HG03108 (cell line): ENCODE data around the gene CSF1.
"Not testable (repeated sequence)": the region's sequence is repeated elsewhere in the genome, so short reads cannot be mapped to it uniquely, and the experiment has no call there.

Experiments
- ATAC-seq: cut with Tn5 transposase; IDR thresholded peaks from one replicate; pipeline ENCODE4 v1.9.1; 2021; ENCODE audit warnings: moderate library complexity; ENCODE audit not compliant: unreplicated experiment

Gene CSF1

DNA sequence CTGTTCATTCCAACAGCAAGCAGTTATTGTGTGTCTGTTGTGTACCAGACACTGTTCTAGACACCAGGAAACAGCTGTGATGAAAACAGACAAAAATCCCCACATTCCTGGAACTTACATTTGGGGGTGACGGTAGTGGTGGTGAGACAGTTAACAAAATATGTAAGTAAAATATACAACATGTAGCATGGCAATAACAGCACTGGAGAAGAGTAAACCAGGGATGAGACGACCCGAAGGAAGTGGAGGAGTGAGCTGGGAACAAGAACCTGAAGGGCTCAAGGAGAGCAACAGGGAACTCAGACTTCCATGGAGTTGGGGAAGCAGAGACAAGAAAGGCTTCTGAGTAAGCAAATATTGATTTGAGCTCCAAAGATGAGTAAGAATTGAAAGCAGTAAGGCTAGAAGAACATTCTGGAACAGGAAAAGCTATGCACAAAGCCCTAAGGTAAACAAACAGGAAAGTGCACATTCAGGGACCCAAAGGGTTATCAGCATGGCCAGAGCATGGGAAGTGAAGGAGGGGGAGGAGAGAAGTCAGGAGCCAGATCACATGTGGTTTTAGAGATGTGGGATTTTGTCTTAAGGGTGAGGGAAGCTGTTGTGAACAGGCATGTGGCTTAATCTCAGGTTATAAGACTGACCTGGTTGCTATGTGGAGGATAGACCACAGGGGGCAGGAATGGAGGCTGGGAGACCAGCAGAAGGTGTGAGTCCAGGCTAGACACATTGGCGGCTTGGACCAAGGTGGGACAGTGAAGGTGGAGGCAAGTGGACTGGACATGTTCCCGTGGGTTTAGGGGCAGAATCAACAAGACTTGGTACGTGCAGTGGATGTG is 7.3 kb downstream of the CSF1 start:
- no peak for ATAC-seq

- ATAC-seq, result no peak
These were observed 8.0 kb downstream of the CSF1 start for GRCh38 chr1:109918671-109919070.

DNA sequence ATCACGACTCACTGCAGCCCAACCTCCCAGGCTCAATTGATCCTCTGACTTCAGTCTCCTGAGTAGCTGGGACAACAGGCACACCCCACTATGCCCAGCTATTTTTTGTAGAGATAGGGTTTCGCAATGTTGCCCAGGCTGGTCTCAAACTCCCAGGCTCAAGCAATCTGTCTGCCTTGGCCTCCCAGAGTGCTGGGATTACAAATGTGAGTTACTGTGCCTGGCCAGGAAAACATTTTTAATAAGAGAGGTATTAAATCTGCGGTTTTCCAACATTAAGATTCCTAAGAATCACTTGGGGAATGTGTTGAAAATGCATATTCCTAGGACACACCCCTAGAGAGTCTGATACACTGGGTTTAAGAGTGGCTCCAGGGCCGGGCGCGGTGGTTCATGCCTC is 8.7 kb downstream of the CSF1 start:
- no peak for ATAC-seq

- ATAC-seq, result not testable (repeated sequence)
These were observed 9.7 kb downstream of the CSF1 start for GRCh38 chr1:109920391-109920790.

- ATAC-seq, result no peak
These were observed 11.7 kb downstream of the CSF1 start for GRCh38 chr1:109922326-109922725.

GRCh38 chr1:109923131-109923945 is 12.7 kb downstream of the CSF1 start:
- no peak for ATAC-seq

DNA sequence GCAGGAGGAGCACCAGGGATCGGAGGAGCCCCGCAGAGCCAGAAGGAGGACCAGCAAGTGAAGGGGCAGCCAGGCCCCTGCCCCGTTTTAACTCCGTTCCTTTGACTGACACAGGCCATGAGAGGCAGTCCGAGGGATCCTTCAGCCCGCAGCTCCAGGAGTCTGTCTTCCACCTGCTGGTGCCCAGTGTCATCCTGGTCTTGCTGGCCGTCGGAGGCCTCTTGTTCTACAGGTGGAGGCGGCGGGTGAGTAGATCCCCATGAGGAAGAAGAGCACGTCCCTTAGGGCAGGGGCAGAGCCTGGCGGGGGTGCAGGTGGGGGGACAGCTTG is 13.3 kb downstream of the CSF1 start:
- no peak for ATAC-seq

DNA sequence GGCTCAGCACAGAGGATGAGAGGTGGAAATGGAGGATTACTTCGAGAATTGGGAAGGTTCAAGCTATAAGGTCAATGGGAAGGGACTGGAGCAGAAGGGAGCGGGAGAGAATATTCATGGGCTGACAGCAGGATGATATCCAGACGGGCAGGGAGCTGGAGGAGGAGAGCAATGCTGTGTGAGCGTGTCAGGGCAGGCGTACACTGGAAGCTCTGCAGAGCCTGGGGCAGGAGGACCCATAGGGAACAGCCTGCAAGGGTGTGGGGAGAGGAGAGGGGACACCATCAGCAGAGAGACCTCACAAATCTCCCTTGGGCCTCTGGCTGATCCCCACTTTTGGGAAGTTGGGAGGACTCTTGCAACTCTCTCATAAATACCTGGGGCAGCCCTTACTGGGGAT is 13.7 kb downstream of the CSF1 start:
- no peak for ATAC-seq

GRCh38 chr1:109925159-109925990 is 14.7 kb downstream of the CSF1 start:
- no peak for ATAC-seq

DNA sequence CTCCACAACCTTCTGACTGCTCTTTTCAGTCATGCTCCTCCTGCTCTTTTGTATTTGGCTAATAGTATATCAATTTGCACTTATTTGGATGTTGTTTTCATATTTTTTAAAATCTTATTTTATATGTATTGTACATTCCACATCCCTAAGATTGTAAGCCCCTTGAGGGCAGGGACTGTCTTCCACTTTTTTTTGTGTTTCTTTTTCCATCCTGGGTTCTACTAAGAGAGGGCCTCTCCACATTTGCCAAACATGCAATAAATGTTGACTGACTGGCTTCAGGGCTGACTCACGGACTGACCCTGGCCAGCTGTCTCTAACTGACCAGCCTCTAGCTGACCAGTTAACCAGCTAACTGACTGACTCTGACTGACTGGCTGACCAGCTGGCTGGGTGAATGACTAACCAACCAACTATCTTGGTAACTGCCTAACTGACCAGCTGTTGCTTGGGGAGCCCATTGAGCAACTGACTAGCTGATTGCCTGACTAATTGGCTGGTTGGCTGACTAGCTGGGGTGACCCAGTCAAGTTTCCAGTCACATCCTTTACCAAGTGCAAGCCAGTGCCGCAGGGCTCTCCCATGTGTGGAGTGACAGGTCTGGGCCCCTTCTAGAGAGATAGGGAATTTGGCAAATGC is 16.1 kb downstream of the CSF1 start:
- ATAC-seq, result no peak

DNA sequence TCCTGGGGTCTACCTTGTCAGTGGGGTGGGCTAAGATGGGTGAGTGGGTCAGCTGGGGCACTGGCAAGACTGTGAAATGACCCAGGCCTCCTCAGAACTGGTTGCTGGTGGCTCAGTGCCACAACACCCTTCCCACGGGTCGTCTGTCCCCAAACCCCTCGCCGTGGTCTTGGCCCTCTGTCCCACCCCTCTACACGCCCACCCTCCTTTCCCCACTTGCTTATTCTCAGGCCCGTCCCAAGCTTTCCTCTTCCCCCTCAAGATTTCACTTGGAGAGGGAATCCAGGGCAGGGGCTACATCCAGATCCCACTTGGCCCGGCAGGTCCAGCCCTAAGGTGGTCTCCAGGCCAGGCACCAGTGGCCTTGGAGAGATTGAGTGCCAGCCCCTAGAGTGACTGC is 16.7 kb downstream of the CSF1 start:
- ATAC-seq, result no peak

GRCh38 chr1:109927911-109928321 is 17.3 kb downstream of the CSF1 start:
- no peak for ATAC-seq

DNA sequence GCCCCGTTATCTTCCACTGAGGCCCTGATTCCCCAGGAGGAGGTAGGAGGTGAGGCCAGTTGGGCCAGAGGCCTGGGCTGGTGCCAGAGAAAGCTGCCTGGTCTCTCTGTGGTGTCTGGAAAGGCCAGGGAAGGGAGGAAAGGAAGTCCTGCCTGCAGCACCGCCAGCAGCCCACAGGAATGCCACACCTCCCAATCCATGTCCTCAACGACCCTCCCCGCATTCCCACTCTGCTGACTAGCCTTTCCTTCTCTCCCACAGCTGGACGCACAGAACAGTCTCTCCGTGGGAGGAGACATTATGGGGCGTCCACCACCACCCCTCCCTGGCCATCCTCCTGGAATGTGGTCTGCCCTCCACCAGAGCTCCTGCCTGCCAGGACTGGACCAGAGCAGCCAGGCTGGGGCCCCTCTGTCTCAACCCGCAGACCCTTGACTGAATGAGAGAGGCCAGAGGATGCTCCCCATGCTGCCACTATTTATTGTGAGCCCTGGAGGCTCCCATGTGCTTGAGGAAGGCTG is 18.0 kb downstream of the CSF1 start:
- no peak for ATAC-seq

- ATAC-seq, result no peak
These were observed 18.5 kb downstream of the CSF1 start for GRCh38 chr1:109929170-109929569.

DNA sequence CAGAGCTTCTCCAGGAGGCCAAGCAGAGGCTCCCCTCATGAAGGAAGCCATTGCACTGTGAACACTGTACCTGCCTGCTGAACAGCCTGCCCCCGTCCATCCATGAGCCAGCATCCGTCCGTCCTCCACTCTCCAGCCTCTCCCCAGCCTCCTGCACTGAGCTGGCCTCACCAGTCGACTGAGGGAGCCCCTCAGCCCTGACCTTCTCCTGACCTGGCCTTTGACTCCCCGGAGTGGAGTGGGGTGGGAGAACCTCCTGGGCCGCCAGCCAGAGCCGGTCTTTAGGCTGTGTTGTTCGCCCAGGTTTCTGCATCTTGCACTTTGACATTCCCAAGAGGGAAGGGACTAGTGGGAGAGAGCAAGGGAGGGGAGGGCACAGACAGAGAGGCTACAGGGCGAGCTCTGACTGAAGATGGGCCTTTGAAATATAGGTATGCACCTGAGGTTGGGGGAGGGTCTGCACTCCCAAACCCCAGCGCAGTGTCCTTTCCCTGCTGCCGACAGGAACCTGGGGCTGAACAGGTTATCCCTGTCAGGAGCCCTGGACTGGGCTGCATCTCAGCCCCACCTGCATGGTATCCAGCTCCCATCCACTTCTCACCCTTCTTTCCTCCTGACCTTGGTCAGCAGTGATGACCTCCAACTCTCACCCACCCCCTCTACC is 19.1 kb downstream of the CSF1 start:
- ATAC-seq, result no peak

GRCh38 chr1:109930252-109930993 is 19.8 kb downstream of the CSF1 start:
- ATAC-seq, result no peak

- ATAC-seq, result no peak
These were observed 20.6 kb downstream of the CSF1 start for GRCh38 chr1:109931189-109931731.

DNA sequence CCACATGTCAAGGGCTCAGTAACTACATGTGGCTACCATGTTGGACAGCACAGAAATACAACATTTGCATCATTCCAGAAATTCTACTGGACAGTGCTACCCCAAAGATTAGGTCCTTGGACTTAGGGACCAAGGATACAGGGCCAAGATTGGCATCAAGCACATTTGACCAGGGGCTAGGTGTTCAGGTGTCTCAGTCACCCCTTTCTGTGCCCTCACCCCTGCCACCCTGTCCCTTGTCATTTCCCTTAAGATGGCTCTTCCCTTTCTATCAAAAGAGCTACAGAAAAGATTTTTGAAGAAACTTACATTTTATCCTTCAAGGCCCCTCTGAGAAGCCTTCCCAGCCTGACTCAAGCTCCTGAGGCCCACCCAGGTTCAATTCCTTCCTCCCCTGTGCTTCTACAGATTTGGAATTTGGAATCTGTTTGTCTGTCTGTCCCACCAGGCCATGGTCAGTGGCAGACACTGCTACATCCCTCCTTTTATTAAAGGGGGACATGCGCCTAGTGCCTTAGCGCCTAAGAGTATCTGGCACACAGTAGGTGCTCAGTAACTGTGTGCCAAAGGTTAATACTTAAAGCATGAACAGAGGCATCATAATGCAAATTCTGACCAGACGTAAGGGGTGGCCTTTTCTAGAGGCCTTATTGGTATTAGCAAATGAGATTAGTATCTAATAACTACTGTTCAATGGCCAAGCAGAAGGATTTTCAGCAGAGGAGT is 21.4 kb downstream of the CSF1 start:
- no peak for ATAC-seq

DNA sequence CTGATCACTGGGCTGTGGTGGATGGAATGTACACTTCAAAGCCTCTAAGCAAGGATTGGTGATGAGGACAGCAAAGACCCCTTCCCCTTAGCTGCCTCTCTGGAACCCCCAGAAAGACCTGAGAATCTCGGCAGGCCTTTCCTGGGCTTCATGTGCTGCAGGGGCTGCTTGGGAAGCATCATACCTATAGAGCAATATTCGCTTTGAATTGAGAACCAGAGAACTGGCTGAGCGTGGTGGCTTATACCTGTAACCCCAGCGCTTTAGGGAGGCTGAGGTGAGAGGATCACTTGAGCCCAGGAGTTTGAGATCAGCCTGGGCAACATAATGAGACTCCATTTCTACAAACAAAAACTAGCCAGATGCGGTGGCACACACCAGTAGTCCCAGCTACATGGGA is 22.0 kb downstream of the CSF1 start:
- ATAC-seq, result no peak
